Eye (tissue), 1 donor: ENCODE data around the gene SPINT2.
A peak's percentile ranks its signal among the peaks of the same experiment; 100 is the strongest.

ENCODE experiments used
- DNase-seq: peaks from one replicate; pipeline ENCODE4 v3.0.0-alpha.2; 2015

The SPINT2 gene

DNA sequence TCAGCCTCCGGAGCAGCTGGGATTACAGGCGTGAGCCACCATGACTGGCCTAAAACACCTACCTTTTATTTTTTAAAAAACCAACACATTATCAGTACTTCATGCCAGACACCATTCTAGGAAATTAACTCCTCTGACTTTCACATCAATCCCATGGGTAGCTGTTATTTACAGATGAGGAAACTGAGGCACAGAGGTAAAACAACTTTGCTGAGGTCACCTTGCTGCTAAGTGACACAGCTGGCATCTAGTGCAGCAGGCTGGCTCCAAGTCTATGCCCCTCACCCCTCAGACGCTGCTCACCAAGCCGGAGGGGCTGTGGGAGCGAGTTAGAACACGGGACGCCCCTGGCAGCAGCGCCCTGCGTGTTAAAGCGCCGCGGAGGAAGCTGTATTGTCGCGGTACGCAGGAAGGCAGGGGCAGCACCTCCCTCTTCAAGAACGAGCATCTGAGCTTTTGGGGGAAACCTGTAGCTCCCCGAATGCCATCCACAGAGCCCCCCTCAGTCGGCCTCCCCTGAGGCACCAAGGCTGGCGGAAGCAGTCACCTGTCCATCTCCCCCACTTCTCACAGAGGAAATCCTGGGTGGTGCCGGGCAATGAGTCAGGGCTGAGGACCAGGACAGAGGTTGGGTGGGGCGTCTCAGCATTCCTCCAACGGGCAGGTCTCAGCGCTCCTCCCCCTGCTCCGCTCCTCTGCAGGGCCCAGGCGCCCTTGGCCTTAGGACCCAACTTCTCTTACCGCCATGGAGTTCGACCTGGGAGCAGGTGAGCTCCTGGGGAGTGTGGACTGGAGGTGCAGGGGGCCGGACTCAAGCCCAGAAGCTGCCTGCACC, 39.4 kb downstream of the SPINT2 start, which contains the start of gene C19orf33:
C19orf33 (plus strand) TSS at position 735 of the 835 bp plus-strand sequence; CDS start at position 746, 11 bp downstream.
- no peak for DNase-seq

DNA sequence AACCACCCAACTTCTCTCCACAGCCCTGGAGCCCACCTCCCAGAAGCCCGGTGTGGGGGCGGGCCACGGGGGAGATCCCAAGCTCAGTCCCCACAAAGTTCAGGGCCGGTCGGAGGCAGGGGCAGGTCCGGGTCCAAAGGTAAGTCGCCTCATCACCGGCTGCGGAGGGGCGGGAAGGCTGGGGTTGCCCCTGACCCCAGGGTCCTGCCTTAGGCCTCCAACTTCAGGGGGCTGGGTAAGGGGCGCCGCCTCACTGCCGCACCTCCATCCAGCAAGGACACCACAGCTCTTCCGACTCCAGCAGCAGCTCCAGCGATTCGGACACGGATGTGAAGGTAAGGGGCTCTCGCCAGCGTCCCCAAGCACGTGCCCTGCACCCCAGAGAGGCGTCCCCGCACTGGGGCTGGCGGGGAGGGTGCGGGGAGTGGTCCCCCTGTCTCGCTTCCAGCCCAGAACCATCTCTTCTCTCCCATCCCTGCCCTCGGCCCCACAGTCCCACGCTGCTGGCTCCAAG, 40.0 kb downstream of the SPINT2 start:
- DNase-seq: no peak

DNA sequence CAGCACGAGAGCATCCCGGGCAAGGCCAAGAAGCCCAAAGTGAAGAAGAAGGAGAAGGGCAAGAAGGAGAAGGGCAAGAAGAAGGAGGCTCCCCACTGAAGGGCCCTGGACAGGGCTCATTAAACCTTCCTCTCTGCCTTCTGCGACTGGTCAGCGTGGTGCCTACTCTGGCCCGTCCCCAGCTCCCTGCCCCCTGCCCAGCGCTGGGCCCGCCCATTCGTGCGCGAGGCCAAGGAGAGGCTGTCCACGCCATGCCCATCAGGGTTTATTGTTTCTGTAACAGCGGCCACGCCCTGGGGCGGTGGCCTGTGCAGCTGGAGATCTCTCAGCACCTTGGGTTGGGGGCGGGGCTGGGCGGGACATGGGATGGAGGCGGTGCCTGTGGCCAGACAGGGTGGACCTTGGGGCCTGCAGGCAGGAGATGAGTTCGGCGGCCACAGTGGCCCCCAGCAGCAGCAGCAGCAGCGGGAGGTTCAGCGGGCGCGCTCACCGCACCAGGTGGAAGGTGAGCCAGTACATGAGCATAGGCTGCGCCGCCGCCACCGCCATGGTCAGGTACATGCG, 40.6 kb downstream of the SPINT2 start:
- peak; percentile 82 for DNase-seq

- DNase-seq: no peak
These were observed 41.9 kb downstream of the SPINT2 start for GRCh38 chr19:38306236-38306635.

GRCh38 chr19:38307076-38307475, 42.7 kb downstream of the SPINT2 start:
- DNase-seq: no peak

DNA sequence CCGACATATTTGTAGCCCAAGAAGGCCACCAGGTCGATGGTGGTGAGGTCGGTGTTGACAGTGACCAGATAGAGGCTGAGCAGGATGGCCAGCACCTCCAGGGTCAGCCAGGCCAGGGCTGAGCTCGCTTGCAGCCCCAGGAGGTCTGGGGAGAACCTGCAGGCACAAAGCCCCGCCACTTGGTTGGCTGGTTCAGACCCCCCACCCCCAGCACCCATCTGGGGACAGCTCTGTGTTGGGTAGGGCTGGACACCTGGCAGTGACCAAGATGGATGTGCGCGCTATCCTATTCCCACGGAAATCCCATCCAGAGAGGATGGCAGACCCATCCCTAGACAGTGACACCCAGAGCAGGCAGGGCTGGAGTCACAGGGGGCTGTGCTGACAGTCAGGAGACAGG, 43.2 kb downstream of the SPINT2 start:
- no peak for DNase-seq

DNA sequence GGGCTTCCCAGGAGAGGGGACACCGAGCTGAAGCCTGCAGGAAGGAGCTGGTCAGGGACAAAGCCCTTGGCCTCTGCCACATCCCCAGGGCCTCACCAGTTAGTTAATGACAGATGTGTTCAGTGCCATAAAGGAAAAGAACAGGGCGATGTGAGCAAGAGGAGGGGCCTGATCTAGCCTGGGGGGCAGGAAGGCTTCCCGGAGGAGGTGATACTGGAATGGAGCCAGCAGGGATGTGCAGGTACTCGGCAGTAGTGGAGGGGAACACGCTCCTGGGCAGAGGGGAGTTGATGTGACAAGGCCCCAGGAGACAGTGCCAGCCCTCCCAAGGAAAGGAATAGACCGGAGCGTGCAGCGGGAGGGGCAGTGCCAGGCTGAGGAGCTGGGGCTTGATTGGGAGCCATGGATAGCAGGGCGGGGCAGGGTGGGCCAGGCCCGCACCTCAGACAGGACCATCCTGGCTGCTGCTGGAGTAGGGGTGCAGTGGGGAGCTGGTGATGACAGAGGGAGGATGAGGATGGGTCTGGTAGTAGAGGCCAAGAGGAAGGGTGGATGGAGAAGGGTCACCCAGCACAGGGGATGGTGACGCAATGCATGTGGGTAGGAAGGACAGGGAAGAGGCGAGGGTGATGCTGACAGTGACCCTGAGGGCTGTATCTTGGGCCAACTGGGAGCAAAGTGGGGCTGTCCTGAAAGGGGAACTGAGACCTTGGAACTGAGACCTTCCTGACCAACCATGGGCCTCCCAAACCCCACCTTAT, 43.8 kb downstream of the SPINT2 start:
- DNase-seq: no peak

- no peak for DNase-seq
These were observed 44.7 kb downstream of the SPINT2 start for GRCh38 chr19:38308926-38309614.

- DNase-seq: no peak
These were observed 45.4 kb downstream of the SPINT2 start for GRCh38 chr19:38309615-38310278.

DNA sequence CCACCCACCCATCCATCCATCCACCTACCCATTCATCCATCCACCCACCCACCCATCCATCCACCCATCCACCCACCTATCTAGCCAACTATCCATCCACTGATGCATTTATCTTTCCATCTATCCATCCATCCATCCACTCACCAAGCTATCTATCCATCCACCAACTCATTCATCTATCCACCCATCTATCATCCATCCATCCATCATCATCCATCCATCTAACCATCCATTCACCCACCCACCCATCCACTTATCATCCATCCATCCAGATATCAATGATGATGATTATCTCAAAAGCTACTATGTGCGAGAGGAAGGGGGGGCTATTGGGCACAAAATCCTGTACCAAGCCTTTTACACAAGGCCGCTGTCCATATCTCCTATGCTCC, 45.9 kb downstream of the SPINT2 start:
- no peak for DNase-seq

DNA sequence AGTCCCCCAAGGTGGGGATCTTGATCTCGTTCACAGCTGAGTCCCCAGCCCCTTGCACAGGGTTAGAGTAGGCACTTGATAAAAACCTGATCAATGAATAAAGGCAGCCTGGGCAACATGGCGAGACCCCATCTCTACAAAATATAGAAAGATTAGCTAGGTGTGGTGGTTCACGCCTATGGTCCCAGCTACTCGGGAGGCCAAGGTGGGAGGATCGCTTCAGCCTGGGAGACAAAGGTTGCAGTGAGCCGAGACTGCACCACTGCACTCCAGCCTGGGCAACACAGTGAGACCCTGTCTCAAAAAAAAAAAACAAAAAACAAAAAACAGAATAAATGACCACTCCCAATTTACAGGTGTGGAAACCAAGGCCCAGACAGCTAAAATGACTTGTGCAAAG, 46.6 kb downstream of the SPINT2 start:
- DNase-seq: no peak

- DNase-seq: peak; percentile 98
These were observed 51.5 kb downstream of the SPINT2 start, which contains the start of gene YIF1B for GRCh38 chr19:38315657-38316476. Gene YIF1B, minus strand, starts transcription at chr19:38315947. Its CDS starts 30 bp downstream, at chr19:38315917.

DNA sequence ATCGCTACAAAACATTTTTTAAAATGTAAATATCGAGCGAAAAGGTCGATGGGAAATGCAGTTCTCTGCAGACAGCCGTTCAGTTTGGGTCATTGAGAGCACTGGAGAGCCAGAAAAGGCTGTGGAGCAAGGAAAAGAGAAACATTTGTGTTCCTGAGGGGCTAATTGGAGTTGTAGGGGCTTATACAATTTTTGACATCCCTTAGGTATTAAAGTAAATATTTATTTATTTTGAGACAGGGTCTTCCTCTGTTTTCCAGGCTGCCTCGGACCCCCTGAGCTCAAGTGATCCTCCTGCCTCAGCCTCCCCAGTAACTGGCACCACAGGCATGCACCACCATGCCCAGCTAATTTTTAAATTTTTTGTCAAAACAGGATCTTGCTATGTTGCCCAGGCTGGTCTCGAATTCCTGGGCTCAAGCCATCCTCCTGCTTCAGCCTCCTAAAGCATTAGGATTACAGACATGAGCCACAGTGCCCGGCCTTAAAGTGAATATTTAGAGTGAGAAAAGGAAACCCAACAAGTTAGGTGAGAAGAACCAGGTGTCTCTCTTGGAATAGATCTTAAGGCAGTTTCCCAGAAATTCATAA, 52.2 kb downstream of the SPINT2 start:
- no peak for DNase-seq

DNA sequence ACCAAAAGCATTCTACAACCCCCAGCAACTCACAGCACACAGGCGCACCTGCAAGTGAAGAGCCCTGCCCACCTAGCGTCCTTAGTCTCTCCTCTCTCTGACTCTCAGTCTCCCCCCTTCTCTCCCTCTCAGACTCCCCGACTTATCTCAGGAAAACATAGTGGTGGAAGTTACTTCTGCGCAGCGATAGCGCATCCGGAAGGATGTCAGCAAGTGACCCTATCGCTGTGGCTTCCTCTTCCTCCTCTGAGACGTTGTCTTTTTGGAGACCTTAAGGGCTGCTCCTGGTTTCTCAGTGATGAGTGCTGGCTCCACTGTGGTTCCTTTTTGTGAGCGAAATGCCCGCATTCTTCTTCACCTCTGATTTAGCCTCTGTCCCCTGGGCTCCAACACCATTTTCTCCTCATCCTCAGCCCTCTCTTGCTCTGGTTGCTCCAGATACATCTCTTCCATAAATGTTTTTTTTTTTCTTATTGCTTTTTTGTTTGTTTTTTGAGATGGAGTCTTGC, 52.8 kb downstream of the SPINT2 start:
- no peak for DNase-seq

GRCh38 chr19:38318660-38319059, 54.3 kb downstream of the SPINT2 start:
- DNase-seq: no peak

- DNase-seq: peak; percentile 70
These were observed 55.3 kb downstream of the SPINT2 start, which contains the start of gene KCNK6 for GRCh38 chr19:38319421-38320258. Gene KCNK6, plus strand, starts transcription at chr19:38319845. Its CDS starts 106 bp downstream, at chr19:38319951.

- no peak for DNase-seq
These were observed 56.6 kb downstream of the SPINT2 start for GRCh38 chr19:38320969-38321339.

GRCh38 chr19:38321646-38322196, 57.3 kb downstream of the SPINT2 start:
- no peak for DNase-seq

- no peak for DNase-seq
These were observed 58.9 kb downstream of the SPINT2 start for GRCh38 chr19:38323291-38323690.
